ENCODE results near the gene SPRR1A. TPM values are rescaled to one million over a fixed set of nuclear protein-coding genes. Genes with fewer than 3 reads are reported as not detected.

SPRR1A gene
- total RNA-seq, 2 donors from 2014 or later = not detected

DNA sequence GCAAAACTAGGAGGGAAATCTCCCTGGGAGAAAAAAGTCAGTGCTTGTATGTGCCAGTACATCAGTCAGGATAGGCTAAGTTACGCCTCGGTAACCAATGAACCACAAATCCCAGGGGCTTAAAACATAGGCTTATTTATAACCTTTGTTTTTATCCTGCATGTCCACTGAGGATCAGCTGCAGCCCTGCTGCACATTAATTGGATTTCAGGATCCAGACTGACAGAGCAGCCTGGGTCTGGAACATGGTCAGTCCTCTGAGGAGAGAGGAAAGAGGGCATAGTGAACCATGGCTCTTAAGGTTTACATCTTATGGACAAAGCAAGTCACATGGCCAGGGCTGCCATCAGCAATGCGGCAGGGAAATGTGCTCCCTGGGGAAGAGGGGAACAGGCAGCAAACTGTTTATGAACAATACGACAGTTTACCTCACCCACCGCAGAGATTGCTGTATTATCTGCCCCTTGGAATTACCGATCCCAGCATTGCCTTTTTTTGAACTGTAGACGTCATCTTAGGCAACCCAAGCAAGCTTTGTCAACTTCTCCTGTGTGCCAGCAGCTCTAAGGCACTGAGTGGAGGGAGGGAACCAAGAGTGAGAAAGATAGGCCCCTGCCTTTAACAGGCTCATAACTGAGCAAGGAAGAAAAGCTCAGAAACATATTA, 22.5 kb upstream of the SPRR1A start:
- no peaks in the 10 kb centered on the region for H3K9me3 Mint-ChIP-seq
- DNase-seq (ENCODE audit: low spot score) (no peak), ATAC-seq (no peak)
- no peak overlapping the region for H3K4me3 Mint-ChIP-seq
- no peaks in the 10 kb centered on the region for H3K36me3 Mint-ChIP-seq
- no peak overlapping the region for H3K27ac Mint-ChIP-seq
- peaks cover 10 to 20% of the 10 kb centered on the region in 2 donors for H3K27me3 Mint-ChIP-seq
- no peaks in the 10 kb centered on the region for H3K4me1 Mint-ChIP-seq (ENCODE audit: low read depth in 2 of 2)

- Mint-ChIP-seq H3K4me1 (ENCODE audit: low read depth in 2 of 2) (no peaks in the 10 kb centered on the region), H3K27me3 (peaks cover 18 to 31% of the 10 kb centered on the region in 2 donors)
- no peak for ATAC-seq
Observed at GRCh38 chr1:152962876-152963415, 20.9 kb upstream of the SPRR1A start.

GRCh38 chr1:152964536-152964935, 19.3 kb upstream of the SPRR1A start:
- Mint-ChIP-seq H3K4me3 (no peak overlapping the region), H3K27me3 (peaks cover 21 to 38% of the 10 kb centered on the region in 2 donors)

More at GRCh38 chr1:152962876-152963415, 20.9 kb upstream of the SPRR1A start:
- Mint-ChIP-seq H3K36me3 (no peaks in the 10 kb centered on the region), H3K4me3 (no peak overlapping the region), H3K27ac (no peak overlapping the region), H3K9me3 (no peaks in the 10 kb centered on the region)
- no peak for DNase-seq (ENCODE audit: low spot score)

GRCh38 chr1:152965853-152966252, 18.0 kb upstream of the SPRR1A start:
- DNase-seq (ENCODE audit: low spot score) (no peak), ATAC-seq (no peak)
- Mint-ChIP-seq H3K27ac (no peak overlapping the region), H3K4me1 (ENCODE audit: low read depth in 2 of 2) (no peaks in the 10 kb centered on the region), H3K36me3 (no peaks in the 10 kb centered on the region), H3K27me3 (peaks cover 19 to 38% of the 10 kb centered on the region in 2 donors), H3K4me3 (no peak overlapping the region), H3K9me3 (no peaks in the 10 kb centered on the region)

More at GRCh38 chr1:152964536-152964935, 19.3 kb upstream of the SPRR1A start:
- H3K36me3 Mint-ChIP-seq = no peaks in the 10 kb centered on the region
- ATAC-seq (peak in 1 of 2 donors; percentile 22), DNase-seq (ENCODE audit: low spot score) (no peak)
- no peaks in the 10 kb centered on the region for H3K9me3 Mint-ChIP-seq
- H3K27ac Mint-ChIP-seq = no peak overlapping the region
- H3K4me1 Mint-ChIP-seq (ENCODE audit: low read depth in 2 of 2) = no peaks in the 10 kb centered on the region

DNA sequence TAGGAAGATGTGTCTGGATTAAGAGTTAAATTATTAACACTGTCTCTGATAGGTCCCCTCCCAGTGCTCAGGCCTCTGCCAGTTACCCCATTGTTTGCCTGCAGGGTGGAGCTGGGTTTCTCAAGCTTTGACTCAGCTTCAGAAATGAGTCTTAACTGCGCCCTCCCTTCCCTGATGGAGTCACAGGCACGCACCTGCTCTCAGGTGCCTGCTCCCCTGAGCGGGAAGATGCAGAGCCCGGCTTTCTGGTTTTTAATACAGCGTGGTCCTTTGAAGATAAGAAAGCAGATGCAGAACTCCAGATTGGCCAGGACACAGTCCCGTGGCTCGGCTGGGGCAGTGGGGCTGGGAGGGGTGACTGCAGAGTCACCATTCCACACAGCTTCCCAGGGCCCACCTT, 16.7 kb upstream of the SPRR1A start:
- Mint-ChIP-seq H3K27me3 (peaks cover 21 to 43% of the 10 kb centered on the region in 2 donors), H3K27ac (no peak overlapping the region), H3K4me1 (ENCODE audit: low read depth in 2 of 2) (no peaks in the 10 kb centered on the region), H3K9me3 (no peaks in the 10 kb centered on the region), H3K36me3 (no peaks in the 10 kb centered on the region), H3K4me3 (no peak overlapping the region)
- no peak for ATAC-seq
- DNase-seq (ENCODE audit: low spot score) = no peak

DNA sequence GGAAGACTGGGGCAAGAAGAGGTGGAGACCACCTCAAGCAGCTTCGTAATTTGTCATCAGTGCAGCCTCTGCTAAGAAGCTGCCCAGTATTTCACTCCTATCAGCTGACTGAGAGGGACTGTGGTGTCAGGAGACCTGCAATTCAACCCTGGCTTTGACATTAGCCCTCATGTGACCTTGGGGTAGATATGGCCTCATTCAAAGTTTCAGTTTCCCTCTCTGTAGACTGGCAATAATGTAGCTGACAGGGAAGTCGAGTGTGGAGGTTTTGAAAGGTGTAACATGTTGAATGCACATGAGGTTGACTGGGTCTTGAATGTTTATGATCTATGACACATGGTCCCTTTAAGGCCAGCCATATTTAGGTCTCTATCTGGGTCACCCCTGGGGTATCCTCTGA, 15.6 kb upstream of the SPRR1A start:
- Mint-ChIP-seq H3K27ac (no peak overlapping the region), H3K27me3 (peaks cover 28 to 54% of the 10 kb centered on the region in 2 donors), H3K9me3 (no peaks in the 10 kb centered on the region), H3K4me1 (ENCODE audit: low read depth in 2 of 2) (no peaks in the 10 kb centered on the region), H3K4me3 (no peak overlapping the region), H3K36me3 (no peaks in the 10 kb centered on the region)
- no peak for ATAC-seq
- no peak for DNase-seq (ENCODE audit: low spot score)

DNA sequence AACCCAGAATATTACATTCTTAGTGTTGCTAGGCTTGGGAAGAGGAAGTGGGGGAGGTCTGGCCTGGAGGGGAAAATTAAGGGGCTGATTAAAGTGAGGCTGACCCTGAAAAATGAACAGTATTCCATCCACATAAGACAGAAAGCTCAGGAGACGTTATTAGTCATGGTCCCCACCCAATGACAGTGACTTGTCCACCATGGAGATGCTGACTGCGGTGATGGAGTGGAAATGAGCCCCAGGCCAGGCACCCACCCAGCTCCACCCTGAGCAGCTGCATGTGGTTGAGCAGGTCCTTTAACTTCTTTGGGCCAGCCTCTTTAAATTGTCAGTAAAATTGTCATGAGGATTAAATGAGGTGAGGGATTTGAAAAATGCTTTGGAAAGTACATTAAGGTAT, 14.8 kb upstream of the SPRR1A start:
- Mint-ChIP-seq H3K27me3 (peaks cover 25 to 51% of the 10 kb centered on the region in 2 donors), H3K9me3 (no peaks in the 10 kb centered on the region), H3K36me3 (no peaks in the 10 kb centered on the region), H3K4me3 (no peak overlapping the region), H3K27ac (no peak overlapping the region), H3K4me1 (ENCODE audit: low read depth in 2 of 2) (no peaks in the 10 kb centered on the region)
- DNase-seq (ENCODE audit: low spot score) (no peak), ATAC-seq (no peak)

DNA sequence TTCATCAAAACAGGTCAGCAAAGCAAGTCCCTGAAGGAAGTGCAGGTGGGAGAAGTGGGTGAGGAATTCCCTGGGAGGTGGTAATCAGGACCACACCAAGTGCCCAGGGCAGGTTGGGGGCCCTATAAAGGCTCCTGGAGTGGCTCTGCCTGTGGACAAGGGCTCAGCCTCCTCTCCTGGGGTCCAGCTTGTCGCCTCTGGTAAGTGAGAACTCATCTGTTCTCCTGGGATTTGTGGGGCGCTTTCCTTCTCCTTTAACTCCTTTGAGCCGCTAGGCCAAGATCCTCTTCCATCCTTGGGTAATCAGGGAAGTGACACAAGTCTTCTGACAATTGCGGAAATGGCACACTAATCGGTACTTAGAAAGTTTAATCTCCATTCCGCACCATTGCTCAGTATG, 13.4 kb upstream of the SPRR1A start, which contains the start of gene SPRR4:
TSS of gene SPRR4 (plus strand) at position 154 of the 400 bp plus-strand sequence. CDS start 1,243 bp downstream, outside the sequence.
- DNase-seq (ENCODE audit: low spot score) = no peak
- Mint-ChIP-seq H3K36me3 (no peaks in the 10 kb centered on the region), H3K9me3 (no peaks in the 10 kb centered on the region)

DNA sequence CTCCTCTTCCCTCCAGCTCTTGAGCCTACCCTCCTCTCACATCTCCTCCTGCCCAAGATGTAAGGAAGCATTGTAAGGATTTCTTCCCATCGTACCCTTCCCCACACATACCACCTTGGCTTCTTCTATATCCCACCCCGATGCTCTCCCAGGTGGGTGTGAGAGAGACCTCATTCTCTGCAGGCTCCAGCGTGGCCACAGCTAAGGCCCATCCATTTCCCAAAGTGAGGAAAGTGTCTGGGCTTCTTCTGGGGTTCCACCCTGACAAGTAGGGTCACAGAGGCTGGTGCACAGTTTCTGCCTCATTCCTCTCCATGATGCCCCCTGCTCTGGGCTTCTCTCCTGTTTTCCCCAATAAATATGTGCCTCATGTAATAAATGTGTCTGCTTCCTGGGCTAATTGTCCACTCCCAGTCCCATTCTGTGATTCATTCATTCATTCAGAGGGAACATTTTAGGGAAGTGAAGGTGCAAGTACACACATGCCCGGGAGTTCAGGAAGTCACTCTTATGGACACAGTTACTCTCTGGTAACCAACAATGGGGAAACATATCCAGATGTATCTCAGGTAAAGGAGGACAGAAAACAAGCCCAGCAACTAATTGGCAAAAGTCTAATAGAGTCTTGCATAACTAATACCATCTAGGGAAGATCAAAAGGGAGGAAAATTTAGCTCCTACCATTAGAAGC, 11.5 kb upstream of the SPRR1A start:
- DNase-seq (ENCODE audit: low spot score) (no peak), ATAC-seq (peak in 1 of 2 donors; percentile 44)
- no peak overlapping the region for H3K4me3 Mint-ChIP-seq
- no peaks in the 10 kb centered on the region for H3K36me3 Mint-ChIP-seq
- H3K9me3 Mint-ChIP-seq = no peaks in the 10 kb centered on the region
- peaks cover 23 to 55% of the 10 kb centered on the region in 2 donors for H3K27me3 Mint-ChIP-seq
- H3K27ac Mint-ChIP-seq = no peak overlapping the region
- no peaks in the 10 kb centered on the region for H3K4me1 Mint-ChIP-seq (ENCODE audit: low read depth in 2 of 2)

More for the DNA sequence above, 13.4 kb upstream of the SPRR1A start, which contains the start of gene SPRR4:
- ATAC-seq = no peak
- H3K4me3 Mint-ChIP-seq = no peak within 1 kb of the TSS
- peaks cover 24 to 46% of the 10 kb centered on the region in 2 donors for H3K27me3 Mint-ChIP-seq
- no peak within 1 kb of the TSS for H3K27ac Mint-ChIP-seq
- H3K4me1 Mint-ChIP-seq (ENCODE audit: low read depth in 2 of 2) = no peaks in the 10 kb centered on the region

GRCh38 chr1:152976688-152977087, 7.2 kb upstream of the SPRR1A start:
- no peak for ATAC-seq
- peaks cover 26 to 69% of the 10 kb centered on the region in 2 donors for H3K27me3 Mint-ChIP-seq

GRCh38 chr1:152977614-152978013, 6.3 kb upstream of the SPRR1A start:
- Mint-ChIP-seq H3K27ac (no peak overlapping the region), H3K4me1 (ENCODE audit: low read depth in 2 of 2) (no peaks in the 10 kb centered on the region), H3K27me3 (peaks cover 24 to 60% of the 10 kb centered on the region in 2 donors), H3K36me3 (no peaks in the 10 kb centered on the region), H3K9me3 (no peaks in the 10 kb centered on the region), H3K4me3 (no peak overlapping the region)
- DNase-seq (ENCODE audit: low spot score) (no peak), ATAC-seq (no peak)

More at GRCh38 chr1:152976688-152977087, 7.2 kb upstream of the SPRR1A start:
- Mint-ChIP-seq H3K36me3 (no peaks in the 10 kb centered on the region), H3K4me1 (ENCODE audit: low read depth in 2 of 2) (no peaks in the 10 kb centered on the region), H3K4me3 (no peak overlapping the region), H3K9me3 (no peaks in the 10 kb centered on the region), H3K27ac (no peak overlapping the region)
- no peak for DNase-seq (ENCODE audit: low spot score)

DNA sequence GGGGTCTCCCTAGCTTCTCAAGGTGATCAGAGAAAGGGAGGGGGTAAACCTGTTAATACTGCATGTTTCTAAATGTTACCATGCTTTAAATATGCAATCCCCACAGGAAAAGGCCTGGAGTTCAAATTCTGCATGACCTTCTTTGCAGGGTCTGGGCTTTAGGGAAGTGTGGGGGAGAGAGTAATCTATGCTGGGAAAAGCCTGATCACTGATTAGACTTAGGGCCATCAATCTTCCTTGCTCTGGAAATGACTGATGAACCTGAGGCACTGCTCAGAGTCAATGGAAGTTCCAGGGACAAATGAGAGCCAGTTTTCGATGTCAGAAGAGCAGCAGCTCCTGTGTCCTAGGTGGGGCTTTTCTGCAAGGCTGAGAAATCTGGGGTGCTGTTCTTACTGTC, 3.2 kb upstream of the SPRR1A start:
- H3K27ac Mint-ChIP-seq = no peak overlapping the region
- H3K36me3 Mint-ChIP-seq = no peaks in the 10 kb centered on the region
- H3K4me1 Mint-ChIP-seq (ENCODE audit: low read depth in 2 of 2) = no peaks in the 10 kb centered on the region
- no peaks in the 10 kb centered on the region for H3K9me3 Mint-ChIP-seq
- ATAC-seq = no peak
- no peak for DNase-seq (ENCODE audit: low spot score)
- H3K27me3 Mint-ChIP-seq = peaks cover 23 to 54% of the 10 kb centered on the region in 2 donors
- H3K4me3 Mint-ChIP-seq = no peak overlapping the region

DNA sequence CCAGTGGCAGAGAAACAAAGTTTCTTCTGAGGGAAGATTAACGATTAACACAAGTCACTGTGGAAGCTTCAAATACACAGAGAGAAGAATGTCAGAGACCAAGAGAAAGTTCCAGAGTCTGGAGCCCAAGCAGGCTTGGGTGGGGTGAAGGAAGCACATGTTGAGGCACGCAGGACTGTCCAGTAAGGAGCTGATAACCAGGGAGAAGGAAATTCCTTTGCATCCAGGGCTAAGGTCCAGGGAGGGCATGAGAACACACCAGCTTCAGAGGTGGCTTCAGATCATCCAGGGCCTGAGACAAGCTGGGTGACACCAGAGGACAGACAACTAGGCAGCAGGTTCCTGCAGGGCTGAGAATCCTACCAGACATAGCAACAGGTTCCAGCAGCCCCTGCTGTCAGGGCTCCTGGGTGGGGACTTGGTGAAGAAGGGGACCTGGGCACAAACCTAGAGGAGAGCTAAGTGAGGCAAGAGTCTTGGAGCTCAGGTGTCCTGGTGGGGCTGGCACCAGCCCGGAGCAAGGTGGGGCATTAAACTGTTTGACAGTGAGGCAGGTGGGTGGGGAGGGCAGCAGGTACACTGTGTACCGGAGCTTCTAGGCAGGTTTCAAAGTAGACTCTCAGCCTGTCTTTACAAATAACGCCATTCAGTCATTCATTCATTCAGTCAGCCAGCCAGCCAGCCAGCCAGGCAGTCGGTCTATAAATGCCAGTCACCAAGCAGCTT, 2.6 kb upstream of the SPRR1A start:
- DNase-seq (ENCODE audit: low spot score) = no peak
- Mint-ChIP-seq H3K4me3 (no peak overlapping the region), H3K27ac (no peak overlapping the region), H3K36me3 (no peaks in the 10 kb centered on the region), H3K4me1 (ENCODE audit: low read depth in 2 of 2) (no peaks in the 10 kb centered on the region), H3K27me3 (peaks cover 21 to 54% of the 10 kb centered on the region in 2 donors), H3K9me3 (peaks cover 3% of the 10 kb centered on the region)
- ATAC-seq = no peak

All from natural killer cell treated with Interleukin-12 subunit alpha and Interleukin-12 subunit beta and Interleukin-15 and Interleukin-18, amount 100 ng/mL, for 72 hours (primary cell).